Measurements from ENCODE around the gene BAG5.
A peak's percentile ranks its signal among the peaks of the same experiment; 100 is the strongest.

Gene BAG5

GRCh38 chr14:103563226-103563620 is 766 bp upstream of the BAG5 start:
- DNase-seq: no peak

GRCh38 chr14:103562179-103562428 is 353 bp downstream of the BAG5 start:
- peak; percentile 27 for DNase-seq

GRCh38 chr14:103561381-103562178 is 877 bp downstream of the BAG5 start:
- peak; percentile 36 for DNase-seq

- no peak for DNase-seq
Measured at GRCh38 chr14:103560691-103561090, 1.8 kb downstream of the BAG5 start.

GRCh38 chr14:103559766-103560165 is 2.7 kb downstream of the BAG5 start:
- DNase-seq: no peak

- peak; percentile 16 for DNase-seq
Measured at GRCh38 chr14:103558071-103558882, 4.2 kb downstream of the BAG5 start.

GRCh38 chr14:103556946-103557758 is 5.3 kb downstream of the BAG5 start:
- DNase-seq: no peak

- DNase-seq: no peak
Measured at GRCh38 chr14:103555559-103556337, 6.7 kb downstream of the BAG5 start.

- DNase-seq: no peak
Measured at GRCh38 chr14:103552846-103553210, 9.6 kb downstream of the BAG5 start.

GRCh38 chr14:103552011-103552845 is 10.2 kb downstream of the BAG5 start:
- no peak for DNase-seq

- DNase-seq: no peak
Measured at GRCh38 chr14:103551338-103551762, 11.1 kb downstream of the BAG5 start.

- no peak for DNase-seq
Measured at GRCh38 chr14:103550451-103551337, 11.8 kb downstream of the BAG5 start.

- DNase-seq: no peak
Measured at GRCh38 chr14:103549361-103550311, 12.8 kb downstream of the BAG5 start.

- DNase-seq: no peak
Measured at GRCh38 chr14:103548463-103549351, 13.8 kb downstream of the BAG5 start.

GRCh38 chr14:103547941-103548462 is 14.5 kb downstream of the BAG5 start:
- no peak for DNase-seq

GRCh38 chr14:103547455-103547940 is 15.0 kb downstream of the BAG5 start:
- DNase-seq: no peak

- peak; percentile 46 for DNase-seq
Measured at GRCh38 chr14:103546652-103547454, 15.6 kb downstream of the BAG5 start.

All from fibroblast of upper back skin (primary cell).